ENCODE measurements around the gene PRLHR. TPM values are rescaled to one million over a fixed set of nuclear protein-coding genes. Genes with fewer than 3 reads are reported as not detected.
A peak's percentile ranks its signal among the peaks of the same experiment; 100 is the strongest.

PRLHR gene
- total and polyA plus RNA-seq, 2 of the 13 experiments (the other 11 are each of a cell fraction or from before 2014, with no cell fraction given): not detected

DNA sequence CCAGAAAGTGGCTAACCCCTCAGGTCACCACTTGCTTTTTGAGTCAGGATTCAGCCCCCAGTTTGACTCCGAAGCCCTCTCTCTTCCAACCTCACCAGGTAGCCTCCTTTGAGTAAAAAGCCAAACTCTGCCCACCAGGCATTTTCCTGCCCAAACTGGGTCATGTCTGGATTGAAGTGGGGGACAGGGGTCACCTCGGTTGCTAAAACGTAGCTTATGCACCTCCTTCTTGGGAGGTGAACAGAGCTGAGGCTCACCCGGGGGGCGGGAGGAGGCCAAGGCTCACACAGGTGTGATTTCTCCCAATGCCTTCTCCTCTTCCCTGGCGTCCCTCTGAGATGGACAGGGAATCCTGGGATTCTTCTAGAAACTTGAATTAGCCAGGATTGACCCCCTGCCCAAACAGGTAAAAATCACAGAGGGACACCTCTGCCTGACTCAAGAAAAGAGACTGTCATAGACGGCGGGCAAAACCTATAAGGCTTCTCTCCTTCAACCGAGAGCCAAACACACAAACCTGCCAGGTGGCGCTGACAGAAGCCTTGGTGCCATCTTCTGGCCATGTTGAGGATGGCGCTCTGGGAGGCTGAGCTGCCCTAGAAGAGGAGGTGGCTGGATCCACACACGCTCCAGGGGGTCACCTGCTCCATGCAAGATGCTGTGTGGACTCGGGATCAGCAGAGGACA, 51.6 kb downstream of the PRLHR start (continued):
- TF ChIP-seq, protein P1, sequence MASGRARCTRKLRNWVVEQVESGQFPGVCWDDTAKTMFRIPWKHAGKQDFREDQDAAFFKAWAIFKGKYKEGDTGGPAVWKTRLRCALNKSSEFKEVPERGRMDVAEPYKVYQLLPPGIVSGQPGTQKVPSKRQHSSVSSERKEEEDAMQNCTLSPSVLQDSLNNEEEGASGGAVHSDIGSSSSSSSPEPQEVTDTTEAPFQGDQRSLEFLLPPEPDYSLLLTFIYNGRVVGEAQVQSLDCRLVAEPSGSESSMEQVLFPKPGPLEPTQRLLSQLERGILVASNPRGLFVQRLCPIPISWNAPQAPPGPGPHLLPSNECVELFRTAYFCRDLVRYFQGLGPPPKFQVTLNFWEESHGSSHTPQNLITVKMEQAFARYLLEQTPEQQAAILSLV (CRISPR knock-in tag; IDR thresholded peaks at IDR 0.05; ENCODE audit: borderline replicate concordance): no peak
- TF ChIP-seq NBN (conservative IDR thresholded peaks at IDR 0.05) (no peak), NRL (CRISPR knock-in tag; IDR thresholded peaks at IDR 0.05; ENCODE audit: borderline replicate concordance) (0 out of 2 replicates have a peak, but pooled peaks have one; percentile 33), RORA (CRISPR knock-in tag; IDR thresholded peaks at IDR 0.05) (no peak), GABPB1 (CRISPR knock-in tag; IDR thresholded peaks at IDR 0.05) (no peak), STAG1 (CRISPR knock-in tag; IDR thresholded peaks at IDR 0.05) (peak; percentile 57), ZNF589 (CRISPR knock-in tag; conservative IDR thresholded peaks at IDR 0.05) (no peak), ATRX (CRISPR knock-in tag; IDR thresholded peaks at IDR 0.05; ENCODE audit: borderline replicate concordance) (no peak), ZNF382 (CRISPR knock-in tag; IDR thresholded peaks at IDR 0.05; ENCODE audit: borderline replicate concordance) (no peak), ATF7 (IDR thresholded peaks at IDR 0.05) (no peak), ATF7 (CRISPR knock-in tag; IDR thresholded peaks at IDR 0.05) (no peak), KLF6 (CRISPR knock-in tag; IDR thresholded peaks at IDR 0.05) (no peak), ZNF720 (CRISPR knock-in tag; IDR thresholded peaks at IDR 0.05) (no peak), HNRNPL (IDR thresholded peaks at IDR 0.05; ENCODE audit: low read depth, low read length) (no peak), RAD21 (CRISPR knock-in tag; IDR thresholded peaks at IDR 0.05) (peak; percentile 30; the same call in 1 of the 2 replicates), REL (CRISPR knock-in tag; conservative IDR thresholded peaks at IDR 0.05) (no peak), SMC3 (IDR thresholded peaks at IDR 0.05; ENCODE audit: low read length) (0 out of 2 replicates have a peak, but pooled peaks have one; percentile 19), XRCC5 (optimal IDR thresholded peaks at IDR 0.05; ENCODE audit: low read length) (peak; percentile 54)
- TF ChIP-seq, protein P2, sequence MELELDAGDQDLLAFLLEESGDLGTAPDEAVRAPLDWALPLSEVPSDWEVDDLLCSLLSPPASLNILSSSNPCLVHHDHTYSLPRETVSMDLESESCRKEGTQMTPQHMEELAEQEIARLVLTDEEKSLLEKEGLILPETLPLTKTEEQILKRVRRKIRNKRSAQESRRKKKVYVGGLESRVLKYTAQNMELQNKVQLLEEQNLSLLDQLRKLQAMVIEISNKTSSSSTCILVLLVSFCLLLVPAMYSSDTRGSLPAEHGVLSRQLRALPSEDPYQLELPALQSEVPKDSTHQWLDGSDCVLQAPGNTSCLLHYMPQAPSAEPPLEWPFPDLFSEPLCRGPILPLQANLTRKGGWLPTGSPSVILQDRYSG (CRISPR knock-in tag; IDR thresholded peaks at IDR 0.05): no peak
- TF ChIP-seq, protein P3, sequence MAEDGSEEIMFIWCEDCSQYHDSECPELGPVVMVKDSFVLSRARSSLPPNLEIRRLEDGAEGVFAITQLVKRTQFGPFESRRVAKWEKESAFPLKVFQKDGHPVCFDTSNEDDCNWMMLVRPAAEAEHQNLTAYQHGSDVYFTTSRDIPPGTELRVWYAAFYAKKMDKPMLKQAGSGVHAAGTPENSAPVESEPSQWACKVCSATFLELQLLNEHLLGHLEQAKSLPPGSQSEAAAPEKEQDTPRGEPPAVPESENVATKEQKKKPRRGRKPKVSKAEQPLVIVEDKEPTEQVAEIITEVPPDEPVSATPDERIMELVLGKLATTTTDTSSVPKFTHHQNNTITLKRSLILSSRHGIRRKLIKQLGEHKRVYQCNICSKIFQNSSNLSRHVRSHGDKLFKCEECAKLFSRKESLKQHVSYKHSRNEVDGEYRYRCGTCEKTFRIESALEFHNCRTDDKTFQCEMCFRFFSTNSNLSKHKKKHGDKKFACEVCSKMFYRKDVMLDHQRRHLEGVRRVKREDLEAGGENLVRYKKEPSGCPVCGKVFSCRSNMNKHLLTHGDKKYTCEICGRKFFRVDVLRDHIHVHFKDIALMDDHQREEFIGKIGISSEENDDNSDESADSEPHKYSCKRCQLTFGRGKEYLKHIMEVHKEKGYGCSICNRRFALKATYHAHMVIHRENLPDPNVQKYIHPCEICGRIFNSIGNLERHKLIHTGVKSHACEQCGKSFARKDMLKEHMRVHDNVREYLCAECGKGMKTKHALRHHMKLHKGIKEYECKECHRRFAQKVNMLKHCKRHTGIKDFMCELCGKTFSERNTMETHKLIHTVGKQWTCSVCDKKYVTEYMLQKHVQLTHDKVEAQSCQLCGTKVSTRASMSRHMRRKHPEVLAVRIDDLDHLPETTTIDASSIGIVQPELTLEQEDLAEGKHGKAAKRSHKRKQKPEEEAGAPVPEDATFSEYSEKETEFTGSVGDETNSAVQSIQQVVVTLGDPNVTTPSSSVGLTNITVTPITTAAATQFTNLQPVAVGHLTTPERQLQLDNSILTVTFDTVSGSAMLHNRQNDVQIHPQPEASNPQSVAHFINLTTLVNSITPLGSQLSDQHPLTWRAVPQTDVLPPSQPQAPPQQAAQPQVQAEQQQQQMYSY (CRISPR knock-in tag; IDR thresholded peaks at IDR 0.05): no peak
- TF ChIP-seq, protein P4, sequence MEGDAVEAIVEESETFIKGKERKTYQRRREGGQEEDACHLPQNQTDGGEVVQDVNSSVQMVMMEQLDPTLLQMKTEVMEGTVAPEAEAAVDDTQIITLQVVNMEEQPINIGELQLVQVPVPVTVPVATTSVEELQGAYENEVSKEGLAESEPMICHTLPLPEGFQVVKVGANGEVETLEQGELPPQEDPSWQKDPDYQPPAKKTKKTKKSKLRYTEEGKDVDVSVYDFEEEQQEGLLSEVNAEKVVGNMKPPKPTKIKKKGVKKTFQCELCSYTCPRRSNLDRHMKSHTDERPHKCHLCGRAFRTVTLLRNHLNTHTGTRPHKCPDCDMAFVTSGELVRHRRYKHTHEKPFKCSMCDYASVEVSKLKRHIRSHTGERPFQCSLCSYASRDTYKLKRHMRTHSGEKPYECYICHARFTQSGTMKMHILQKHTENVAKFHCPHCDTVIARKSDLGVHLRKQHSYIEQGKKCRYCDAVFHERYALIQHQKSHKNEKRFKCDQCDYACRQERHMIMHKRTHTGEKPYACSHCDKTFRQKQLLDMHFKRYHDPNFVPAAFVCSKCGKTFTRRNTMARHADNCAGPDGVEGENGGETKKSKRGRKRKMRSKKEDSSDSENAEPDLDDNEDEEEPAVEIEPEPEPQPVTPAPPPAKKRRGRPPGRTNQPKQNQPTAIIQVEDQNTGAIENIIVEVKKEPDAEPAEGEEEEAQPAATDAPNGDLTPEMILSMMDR (CRISPR knock-in tag; IDR thresholded peaks at IDR 0.05): peak; percentile 80
- TF ChIP-seq, protein P5, sequence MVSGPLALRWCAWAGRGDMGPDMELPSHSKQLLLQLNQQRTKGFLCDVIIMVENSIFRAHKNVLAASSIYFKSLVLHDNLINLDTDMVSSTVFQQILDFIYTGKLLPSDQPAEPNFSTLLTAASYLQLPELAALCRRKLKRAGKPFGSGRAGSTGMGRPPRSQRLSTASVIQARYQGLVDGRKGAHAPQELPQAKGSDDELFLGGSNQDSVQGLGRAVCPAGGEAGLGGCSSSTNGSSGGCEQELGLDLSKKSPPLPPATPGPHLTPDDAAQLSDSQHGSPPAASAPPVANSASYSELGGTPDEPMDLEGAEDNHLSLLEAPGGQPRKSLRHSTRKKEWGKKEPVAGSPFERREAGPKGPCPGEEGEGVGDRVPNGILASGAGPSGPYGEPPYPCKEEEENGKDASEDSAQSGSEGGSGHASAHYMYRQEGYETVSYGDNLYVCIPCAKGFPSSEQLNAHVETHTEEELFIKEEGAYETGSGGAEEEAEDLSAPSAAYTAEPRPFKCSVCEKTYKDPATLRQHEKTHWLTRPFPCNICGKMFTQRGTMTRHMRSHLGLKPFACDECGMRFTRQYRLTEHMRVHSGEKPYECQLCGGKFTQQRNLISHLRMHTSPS (CRISPR knock-in tag; IDR thresholded peaks at IDR 0.05; ENCODE audit: low read depth): no peak

Measured in HepG2 (cell line).